Glomerular visceral epithelial cell (primary cell): ENCODE results near the gene APBA1.
A peak's percentile ranks its signal among the peaks of the same experiment; 100 is the strongest.

Experiments
- DNase-seq: peaks from one replicate; pipeline ENCODE4 v3.0.0-alpha.2; 2016; ENCODE audit errors: extremely low spot score

The APBA1 gene

GRCh38 chr9:69671879-69672595, at the start of gene APBA1:
TSS of gene APBA1 (minus strand) at chr9:69672371.
- peak; percentile 82 for DNase-seq

GRCh38 chr9:69719983-69720382, 47.8 kb upstream of the APBA1 start:
- no peak for DNase-seq

GRCh38 chr9:69719367-69719766, 47.2 kb upstream of the APBA1 start:
- no peak for DNase-seq

- no peak for DNase-seq
These were observed 46.0 kb upstream of the APBA1 start for GRCh38 chr9:69718218-69718617.

- no peak for DNase-seq
These were observed 43.7 kb upstream of the APBA1 start for GRCh38 chr9:69715825-69716224.

GRCh38 chr9:69715096-69715495, 42.9 kb upstream of the APBA1 start:
- DNase-seq: no peak

GRCh38 chr9:69697475-69697874, 25.3 kb upstream of the APBA1 start:
- DNase-seq: no peak

GRCh38 chr9:69696802-69697201, 24.6 kb upstream of the APBA1 start:
- no peak for DNase-seq

GRCh38 chr9:69689991-69690538, 17.9 kb upstream of the APBA1 start:
- DNase-seq: no peak

GRCh38 chr9:69683927-69684326, 11.8 kb upstream of the APBA1 start:
- no peak for DNase-seq

- DNase-seq: no peak
These were observed 6.8 kb upstream of the APBA1 start for GRCh38 chr9:69678843-69679538.

- DNase-seq: no peak
These were observed 5.8 kb upstream of the APBA1 start for GRCh38 chr9:69677931-69678330.

GRCh38 chr9:69675563-69675962, 3.4 kb upstream of the APBA1 start:
- DNase-seq: no peak

GRCh38 chr9:69674716-69675438, 2.7 kb upstream of the APBA1 start:
- DNase-seq: peak; percentile 14

GRCh38 chr9:69674112-69674685, 2.0 kb upstream of the APBA1 start:
- DNase-seq: no peak

- DNase-seq: no peak
These were observed 1.1 kb upstream of the APBA1 start for GRCh38 chr9:69673311-69673640.

GRCh38 chr9:69672596-69673310, 582 bp upstream of the APBA1 start:
- peak; percentile 93 for DNase-seq

GRCh38 chr9:69671311-69671878, 776 bp downstream of the APBA1 start:
- DNase-seq: no peak

- DNase-seq: peak; percentile 61
These were observed 4.9 kb downstream of the APBA1 start for GRCh38 chr9:69667306-69667705.

- DNase-seq: no peak
These were observed 11.9 kb downstream of the APBA1 start for GRCh38 chr9:69660304-69660703.

GRCh38 chr9:69658987-69659675, 13.0 kb downstream of the APBA1 start:
- DNase-seq: no peak
